HUES6 (cell line): ENCODE data around the gene SUGP2.

Experiments
- H3K27ac ChIP-seq: 2 replicates; pipeline ENCODE4 v1.7.0; 2013; ENCODE audit warnings: low read depth, mild to moderate bottlenecking, low read length, inconsistent platforms
- H3K27me3 ChIP-seq: 2 replicates; pipeline ENCODE4 v1.6.1; 2013; ENCODE audit warnings: low read length; ENCODE audit not compliant: control insufficient read depth, insufficient read depth
- H3K36me3 ChIP-seq: 2 replicates; pipeline ENCODE4 v1.6.1; 2013; ENCODE audit warnings: low read length; ENCODE audit not compliant: control insufficient read depth, insufficient read depth
- H3K4me1 ChIP-seq: 2 replicates; pipeline ENCODE4 v1.6.1; 2013; ENCODE audit warnings: low read length; ENCODE audit not compliant: control insufficient read depth, insufficient read depth
- H3K4me3 ChIP-seq: 2 replicates; pipeline ENCODE4 v1.5.1; 2013; ENCODE audit warnings: low read depth, low read length
- H3K9ac ChIP-seq: one replicate; pipeline ENCODE4 v1.6.1; 2013; ENCODE audit warnings: mild to moderate bottlenecking, low read length
- H3K9me3 ChIP-seq: 2 replicates; pipeline ENCODE4 v1.6.1; 2013; ENCODE audit warnings: low read depth, low read length; ENCODE audit not compliant: control insufficient read depth, insufficient read depth

Gene SUGP2

GRCh38 chr19:18948976-18949356 is 84.4 kb downstream of the SUGP2 start:
- H3K4me1 ChIP-seq = no peaks in the 10 kb centered on the region
- no peaks in the 10 kb centered on the region for H3K9me3 ChIP-seq
- no peak overlapping the region for H3K4me3 ChIP-seq
- H3K27ac ChIP-seq = no peak overlapping the region
- no peaks in the 10 kb centered on the region for H3K36me3 ChIP-seq
- no peak overlapping the region for H3K9ac ChIP-seq
- 0 out of 2 replicates have a peak, but pooled peaks cover 4% of the 10 kb centered on the region for H3K27me3 ChIP-seq

GRCh38 chr19:18948075-18948975 is 85.0 kb downstream of the SUGP2 start:
- H3K4me3 ChIP-seq = no peak overlapping the region

GRCh38 chr19:18946918-18947317 is 86.4 kb downstream of the SUGP2 start:
- H3K27me3 ChIP-seq = peaks cover 5% of the 10 kb centered on the region; the same call in 1 of the 2 replicates

More at GRCh38 chr19:18948075-18948975, 85.0 kb downstream of the SUGP2 start:
- Histone ChIP-seq H3K9me3 (no peaks in the 10 kb centered on the region), H3K27me3 (0 out of 2 replicates have a peak, but pooled peaks cover 4% of the 10 kb centered on the region), H3K36me3 (no peaks in the 10 kb centered on the region), H3K27ac (no peak overlapping the region), H3K9ac (no peak overlapping the region), H3K4me1 (no peaks in the 10 kb centered on the region)

GRCh38 chr19:18946335-18946734 is 87.0 kb downstream of the SUGP2 start:
- Histone ChIP-seq H3K9me3 (no peaks in the 10 kb centered on the region), H3K9ac (no peak overlapping the region), H3K4me3 (no peak overlapping the region), H3K27ac (no peak overlapping the region), H3K36me3 (no peaks in the 10 kb centered on the region), H3K27me3 (peaks cover 10% of the 10 kb centered on the region), H3K4me1 (peaks cover 7% of the 10 kb centered on the region)

More at GRCh38 chr19:18946918-18947317, 86.4 kb downstream of the SUGP2 start:
- Histone ChIP-seq H3K9ac (no peak overlapping the region), H3K27ac (no peak overlapping the region), H3K36me3 (no peaks in the 10 kb centered on the region), H3K4me3 (no peak overlapping the region), H3K9me3 (no peaks in the 10 kb centered on the region), H3K4me1 (peaks cover under 1% of the 10 kb centered on the region; the same call in 1 of the 2 replicates)

- no peak overlapping the region for H3K4me3 ChIP-seq
- no peaks in the 10 kb centered on the region for H3K36me3 ChIP-seq
- no peak overlapping the region for H3K27ac ChIP-seq
- H3K9ac ChIP-seq = no peak overlapping the region
- peaks cover 16% of the 10 kb centered on the region for H3K27me3 ChIP-seq
- H3K9me3 ChIP-seq = no peaks in the 10 kb centered on the region
- H3K4me1 ChIP-seq = peaks cover 7% of the 10 kb centered on the region
Observed at GRCh38 chr19:18945297-18945696, 88.0 kb downstream of the SUGP2 start.

GRCh38 chr19:18943465-18943864 is 89.9 kb downstream of the SUGP2 start:
- Histone ChIP-seq H3K27me3 (peaks cover 18% of the 10 kb centered on the region), H3K36me3 (0 out of 2 replicates have a peak, but pooled peaks cover 3% of the 10 kb centered on the region), H3K9ac (no peak overlapping the region), H3K4me1 (peaks cover 14% of the 10 kb centered on the region), H3K9me3 (no peaks in the 10 kb centered on the region), H3K4me3 (no peak overlapping the region), H3K27ac (no peak overlapping the region)

- H3K9me3 ChIP-seq = no peaks in the 10 kb centered on the region
- H3K4me3 ChIP-seq = no peak overlapping the region
- no peak overlapping the region for H3K9ac ChIP-seq
- H3K4me1 ChIP-seq = peaks cover 14% of the 10 kb centered on the region
- no peak overlapping the region for H3K27ac ChIP-seq
- H3K27me3 ChIP-seq = peaks cover 18% of the 10 kb centered on the region
- peaks cover 8% of the 10 kb centered on the region; the same call in 1 of the 2 replicates for H3K36me3 ChIP-seq
Observed at GRCh38 chr19:18942692-18943091, 90.6 kb downstream of the SUGP2 start.

- Histone ChIP-seq H3K4me1 (peaks cover 14% of the 10 kb centered on the region), H3K9ac (no peak overlapping the region), H3K27ac (no peak overlapping the region), H3K9me3 (no peaks in the 10 kb centered on the region), H3K36me3 (peaks cover 10% of the 10 kb centered on the region; the same call in 1 of the 2 replicates), H3K4me3 (peak overlapping the region; percentile 47), H3K27me3 (peaks cover 18% of the 10 kb centered on the region)
Observed at GRCh38 chr19:18941628-18942354, 91.5 kb downstream of the SUGP2 start.
